Urinary bladder (tissue), 2 donors: ENCODE measurements around the gene GPR65. TPM values are rescaled to one million over a fixed set of nuclear protein-coding genes. Genes with fewer than 3 reads are reported as not detected.

Experiments
- polyA plus RNA-seq: library from polyadenylated mRNA; stranded (reverse); fragments of 200-250 nt; gene quantifications from one replicate; pipeline ENCODE4 v1.2.3, GENCODE V29; 2013
- small RNA-seq: library from RNA; depleted of rRNA; stranded (forward); fragments of <200 nt; gene quantifications from one replicate; pipeline ENCODE3, GENCODE V24; 2014
- total RNA-seq: library from RNA; depleted of rRNA; stranded (reverse); fragments of >200 nt; gene quantifications from one replicate; pipeline ENCODE4 v1.2.3, GENCODE V29; 2014
- donor health status: healthy.

GPR65 gene
- total and polyA plus RNA-seq, 2 donors: 1.1 to 2.5 TPM

Small RNAs within 50 kb of the gene (small RNA-seq; reads per million reads assigned to genes)
- gene RNU6-835P: not detected

Other genes with a start within 250 kb of the GPR65 start
- gene GALC, start 12.0 kb upstream of the GPR65 start, total RNA-seq: 35.1 TPM
- gene GALC, start 12.0 kb upstream of the GPR65 start, polyA plus RNA-seq: 15.8 TPM